Mesothelial cell of epicardium (in vitro differentiated cells): ENCODE data around the gene ARPP21. TPM values are rescaled to one million over a fixed set of nuclear protein-coding genes. Genes with fewer than 3 reads are reported as not detected.

Source experiments
- DNase-seq, 2 experiments: peaks; one replicate each; pipeline ENCODE4 v3.0.0; 2021; ENCODE audit warnings: low spot score in 2 of 2; ENCODE audit not compliant: unreplicated experiment in 2 of 2
- H3K27ac Mint-ChIP-seq: 2 replicates; pipeline ENCODE4 v1.8.0; 2021; ENCODE audit warnings: mixed read lengths
- H3K27me3 Mint-ChIP-seq: 2 replicates; pipeline ENCODE4 v1.8.0; 2021; ENCODE audit warnings: low read depth, mixed read lengths
- H3K36me3 Mint-ChIP-seq: 2 replicates; pipeline ENCODE4 v1.8.0; 2021; ENCODE audit warnings: mixed read lengths
- H3K4me1 Mint-ChIP-seq: 2 replicates; pipeline ENCODE4 v1.8.0; 2021; ENCODE audit warnings: mixed read lengths
- H3K4me3 Mint-ChIP-seq: 2 replicates; pipeline ENCODE4 v1.8.0; 2021; ENCODE audit warnings: mild to moderate bottlenecking, moderate library complexity, mixed read lengths
- H3K9me3 Mint-ChIP-seq: 2 replicates; pipeline ENCODE4 v1.8.0; 2021; ENCODE audit warnings: mixed read lengths
- CTCF ChIP-seq: fragments of 200-600 bp; sonication (generic); IDR thresholded peaks from one replicate; pipeline ENCODE4 v1.5.0; 2021; ENCODE audit warnings: antibody characterized with exemption; ENCODE audit not compliant: unreplicated experiment
- total RNA-seq: library from RNA; stranded (reverse); gene quantifications from 3 replicates; pipeline ENCODE4 v1.2.1, GENCODE V29; 2021

ARPP21 gene
- total RNA-seq, 1 donor from 2014 or later, result 0.67 TPM

GRCh38 chr3:35638251-35638979 lies 910 bp upstream of the ARPP21 start:
- no peaks in the 10 kb centered on the region for H3K36me3 Mint-ChIP-seq
- H3K4me3 Mint-ChIP-seq, result peak overlapping the region; percentile 67
- H3K27ac Mint-ChIP-seq, result no peak overlapping the region
- no peak for DNase-seq
- no peak for TF ChIP-seq CTCF
- peaks cover 80% of the 10 kb centered on the region for H3K27me3 Mint-ChIP-seq
- peaks cover 21% of the 10 kb centered on the region for H3K4me1 Mint-ChIP-seq
- no peaks in the 10 kb centered on the region for H3K9me3 Mint-ChIP-seq

- TF ChIP-seq CTCF, result no peak
- peaks cover 21% of the 10 kb centered on the region for H3K4me1 Mint-ChIP-seq
- peak in 1 of 2 experiments; percentile 43 for DNase-seq
- peaks cover 83% of the 10 kb centered on the region for H3K27me3 Mint-ChIP-seq
- H3K9me3 Mint-ChIP-seq, result no peaks in the 10 kb centered on the region
- no peaks in the 10 kb centered on the region for H3K36me3 Mint-ChIP-seq
- H3K27ac Mint-ChIP-seq, result no peak overlapping the region
- H3K4me3 Mint-ChIP-seq, result peak overlapping the region; percentile 67
These were observed 408 bp upstream of the ARPP21 start for GRCh38 chr3:35638980-35639253.

- DNase-seq, result no peak
- H3K27me3 Mint-ChIP-seq, result peaks cover 83% of the 10 kb centered on the region
- H3K9me3 Mint-ChIP-seq, result no peaks in the 10 kb centered on the region
- peak overlapping the region; percentile 80 for H3K4me3 Mint-ChIP-seq
- TF ChIP-seq CTCF, result no peak
- H3K27ac Mint-ChIP-seq, result no peak overlapping the region
- H3K4me1 Mint-ChIP-seq, result peaks cover 22% of the 10 kb centered on the region
- H3K36me3 Mint-ChIP-seq, result no peaks in the 10 kb centered on the region
These were observed 1.2 kb downstream of the ARPP21 start for GRCh38 chr3:35640190-35641165.

- Mint-ChIP-seq H3K27ac (no peak overlapping the region), H3K9me3 (no peaks in the 10 kb centered on the region), H3K27me3 (peaks cover 80% of the 10 kb centered on the region), H3K4me3 (no peak overlapping the region), H3K4me1 (peaks cover 28% of the 10 kb centered on the region), H3K36me3 (no peaks in the 10 kb centered on the region)
- DNase-seq, result no peak
- no peak for TF ChIP-seq CTCF
These were observed 2.0 kb downstream of the ARPP21 start for GRCh38 chr3:35641331-35641730.

- H3K27ac Mint-ChIP-seq, result no peak overlapping the region
- H3K36me3 Mint-ChIP-seq, result no peaks in the 10 kb centered on the region
- H3K27me3 Mint-ChIP-seq, result peaks cover 75% of the 10 kb centered on the region
- no peak for DNase-seq
- H3K4me3 Mint-ChIP-seq, result no peak overlapping the region
- TF ChIP-seq CTCF, result no peak
- H3K4me1 Mint-ChIP-seq, result peaks cover 28% of the 10 kb centered on the region
- no peaks in the 10 kb centered on the region for H3K9me3 Mint-ChIP-seq
These were observed 2.7 kb downstream of the ARPP21 start for GRCh38 chr3:35641920-35642527.
